Small intestine (tissue), 7 donors: Measurements from ENCODE around the gene GRN. TPM values are rescaled to one million over a fixed set of nuclear protein-coding genes. Genes with fewer than 3 reads are reported as not detected.
"Not testable (repeated sequence)": the region's sequence is repeated elsewhere in the genome, so short reads cannot be mapped to it uniquely, and the experiment has no call there.

Experiments used
- DNase-seq, 2 donors: peaks; one replicate each; pipeline versions ENCODE4 v3.0.0 to v3.0.0-alpha.2; 2013
- FAIRE-seq: peaks from 2 replicates; lab custom pipeline; 2012; peaks lifted over from hg19 to GRCh38; lab: Jason Lieb, UNC
- H3K27ac ChIP-seq, 3 donors: one replicate each; pipeline ENCODE4 v1.5.1; 2013; ENCODE audit warnings: low read length in 2 of 3, mild to moderate bottlenecking in 2 of 3, control low read depth in 1 of 3, inconsistent platforms in 1 of 3, low read depth in 1 of 3, moderate library complexity in 1 of 3
- H3K27me3 ChIP-seq, 3 donors: one replicate each; pipeline ENCODE4 v1.6.1; 2013; ENCODE audit warnings: low read length in 3 of 3, inconsistent platforms in 1 of 3; ENCODE audit not compliant: control insufficient read depth in 3 of 3, insufficient read depth in 3 of 3
- H3K36me3 ChIP-seq, 3 donors: one replicate each; pipeline ENCODE4 v1.6.1; 2013; ENCODE audit warnings: low read length in 3 of 3, inconsistent platforms in 1 of 3, low read depth in 1 of 3, mild to moderate bottlenecking in 1 of 3, moderate library complexity in 1 of 3; ENCODE audit not compliant: control insufficient read depth in 3 of 3, insufficient read depth in 2 of 3
- H3K4me1 ChIP-seq, 3 donors: one replicate each; pipeline ENCODE4 v1.6.1; 2013; ENCODE audit warnings: low read length in 2 of 3, inconsistent platforms in 1 of 3, low read depth in 1 of 3, mild to moderate bottlenecking in 1 of 3, moderate library complexity in 1 of 3; ENCODE audit not compliant: control insufficient read depth in 3 of 3, insufficient read depth in 2 of 3
- H3K4me3 ChIP-seq, 3 donors: one replicate each; pipeline ENCODE4 v1.5.1; 2013; ENCODE audit warnings: low read length in 3 of 3, control low read depth in 1 of 3, inconsistent platforms in 1 of 3, low read depth in 1 of 3, mild to moderate bottlenecking in 1 of 3, moderate library complexity in 1 of 3
- H3K9me3 ChIP-seq, 2 donors: one replicate each; pipeline ENCODE4 v1.6.1; 2013; ENCODE audit warnings: low read depth in 1 of 2, low read length in 1 of 2; ENCODE audit not compliant: control insufficient read depth in 2 of 2, insufficient read depth in 1 of 2
- WGBS, 3 donors: extraction: QIAGEN DNeasy Blood & Tissue Kit; methylation state at CpG; one replicate each; pipeline ENCODE4 v1.1.7; 2013; 5-methylcytosine and 5-hydroxymethylcytosine counted together
- polyA plus RNA-seq, 4 donors: library from polyadenylated mRNA; stranded (reverse) in 3 of 4; unstranded in 1 of 4; fragments of 200-250 nt in 3 of 4; fragments of 120-200 nt in 1 of 4; gene quantifications; one replicate each; pipeline versions ENCODE4 v1.2.1 to v1.2.3, GENCODE V29; 2013
- donor health status: healthy with polysubstance abuse.
- donor health status: control.
- donor health status: control.
- donor health status: Bipolar disorder and iron deficiency.
- donor health status: healthy.

Gene GRN
- polyA plus RNA-seq, 4 donors, result 82.3 to 842 (median 111) TPM

DNA sequence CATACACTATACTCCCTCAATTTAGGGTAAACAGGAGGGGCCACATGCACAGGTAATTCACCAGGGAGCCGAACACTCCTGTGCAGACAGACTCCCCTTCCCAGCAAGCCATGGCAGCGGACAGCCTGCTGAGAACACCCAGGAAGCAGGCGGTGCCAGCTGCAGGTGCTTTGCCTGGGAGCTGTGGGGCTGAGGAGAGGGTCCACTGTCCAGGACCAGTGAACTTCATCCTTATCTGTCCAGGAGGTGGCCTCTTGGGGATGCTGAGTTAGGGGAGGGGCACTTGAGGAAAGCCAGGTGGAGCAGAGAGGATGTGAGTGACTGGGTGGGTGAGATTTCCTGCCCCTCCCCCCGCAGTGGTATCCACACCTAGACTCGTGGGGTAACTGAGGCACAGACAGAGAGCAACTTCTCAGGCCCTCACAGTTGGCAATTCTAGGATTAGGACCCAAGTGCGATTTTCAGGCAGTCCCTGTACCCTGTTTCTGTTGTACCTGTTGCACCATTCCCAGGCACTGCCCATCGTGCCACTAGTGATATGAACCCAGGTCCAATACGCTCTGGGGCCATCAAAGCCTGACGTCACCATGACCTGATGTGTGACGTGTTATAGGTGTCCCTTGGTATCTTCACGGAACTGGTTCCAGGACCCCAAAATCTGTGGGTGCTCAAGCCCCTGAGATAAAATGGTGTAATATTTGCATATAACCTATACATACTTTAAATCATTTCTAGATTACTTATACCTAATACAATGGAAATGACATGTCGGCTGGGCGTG lies 1.2 kb downstream of the GRN start:
- FAIRE-seq, result no peak
- WGBS, 3 donors, result 58 to 66% (median 64%) methylated on average over 13 of the region's 13 CpGs

DNA sequence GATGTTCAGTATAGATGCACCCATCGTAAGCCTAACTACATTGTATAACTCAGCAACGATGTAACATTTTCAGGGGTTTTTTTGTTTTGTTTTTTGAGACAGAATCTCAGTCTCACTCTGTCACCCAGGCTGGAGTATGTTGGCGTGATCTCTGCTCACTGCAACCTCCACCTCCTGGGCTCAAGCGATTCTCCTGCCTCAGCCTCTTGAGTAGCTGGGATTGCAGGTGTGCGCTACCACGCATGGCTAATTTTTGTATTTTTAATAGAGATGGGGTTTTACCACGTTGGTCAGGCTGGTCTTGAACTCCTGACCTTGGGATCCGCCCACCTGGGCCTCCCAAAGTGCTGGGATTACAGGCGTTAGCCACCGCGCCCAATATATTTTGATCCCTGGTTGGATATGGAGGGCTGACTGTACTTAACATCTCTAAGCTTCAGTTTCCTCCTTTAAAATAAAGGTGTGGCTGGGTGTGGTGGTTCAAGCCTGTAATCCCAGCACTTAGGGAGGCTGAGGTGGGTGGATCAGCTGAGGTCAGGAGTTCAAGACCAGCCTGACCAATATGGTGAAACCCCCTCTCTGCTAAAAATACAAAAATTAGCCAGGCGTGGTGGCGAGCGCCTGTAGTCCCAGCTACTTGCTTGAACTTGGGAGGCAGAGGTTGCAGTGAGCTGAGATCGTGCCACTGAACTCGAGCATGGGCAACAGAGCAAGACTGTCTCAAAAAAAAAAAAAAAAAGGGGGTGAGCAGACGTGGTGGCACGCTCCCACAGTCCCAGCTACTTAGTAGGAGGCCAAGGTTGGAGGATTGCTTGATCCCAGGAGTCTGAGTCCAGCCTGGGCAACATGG lies 2.3 kb downstream of the GRN start:
- not testable (repeated sequence) for H3K4me1 ChIP-seq, H3K9me3 ChIP-seq, H3K4me3 ChIP-seq, FAIRE-seq, H3K27ac ChIP-seq, DNase-seq, H3K27me3 ChIP-seq
- WGBS, 3 donors, result 74 to 82% (median 80%) methylated on average over 17 to 18 of the region's 18 CpGs
- peaks cover 0 to 43% (median 2%) of the 10 kb centered on the region in 3 donors for H3K36me3 ChIP-seq

More for the DNA sequence above, 1.2 kb downstream of the GRN start:
- H3K27ac ChIP-seq, result peak overlapping the region in 1 of 3 donors; percentile 89
- H3K9me3 ChIP-seq, result no peaks in the 10 kb centered on the region
- H3K27me3 ChIP-seq, result no peaks in the 10 kb centered on the region
- peak overlapping the region in 2 of 3 donors; percentile 75 to 84 for H3K4me3 ChIP-seq
- no peak for DNase-seq
- peaks cover 0 to 6% (median 4%) of the 10 kb centered on the region in 3 donors for H3K4me1 ChIP-seq
- H3K36me3 ChIP-seq, result peaks cover 0 to 31% (median 0%) of the 10 kb centered on the region in 3 donors

DNA sequence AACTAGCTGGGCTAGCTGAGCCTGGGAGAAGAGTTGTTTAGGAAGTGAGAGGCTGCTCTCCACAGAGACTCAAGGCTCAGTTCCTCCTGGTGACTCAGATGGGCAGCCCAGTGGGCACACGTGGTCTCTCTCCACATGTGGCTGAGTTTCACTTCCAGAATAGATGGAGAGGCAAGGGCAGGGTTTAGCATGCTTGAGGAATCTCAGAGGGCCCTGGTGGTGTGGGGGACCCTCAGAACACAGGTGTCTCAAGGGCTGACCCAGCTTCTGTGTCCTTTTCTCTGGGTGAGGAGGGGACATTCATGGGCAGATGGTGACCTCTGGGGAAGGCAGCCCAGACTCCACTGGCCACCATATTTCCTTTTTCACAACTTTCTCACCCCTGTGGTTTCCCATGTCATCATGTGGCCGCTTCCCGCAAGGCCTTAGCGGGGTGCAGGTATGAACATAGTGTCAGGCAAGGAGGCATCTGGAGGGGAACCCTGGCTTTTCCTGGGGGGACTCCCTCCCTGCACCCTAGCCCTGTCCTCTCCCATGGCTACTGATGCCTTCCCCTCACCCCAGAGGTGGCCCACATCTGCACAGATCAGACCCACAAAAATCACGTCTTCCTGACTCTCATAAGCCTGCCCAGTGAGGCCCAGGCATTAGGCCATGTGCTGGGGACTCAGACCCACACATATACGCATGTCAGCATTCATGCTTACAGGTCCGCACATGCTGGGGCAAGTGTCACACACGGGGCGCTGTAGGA lies 3.3 kb downstream of the GRN start:
- FAIRE-seq (no peak), DNase-seq (no peak)
- 73 to 83% (median 77%) methylated on average over 9 of the region's 9 CpGs for WGBS, 3 donors
- Histone ChIP-seq H3K9me3 (no peaks in the 10 kb centered on the region), H3K4me1 (peaks cover 0 to 4% (median 4%) of the 10 kb centered on the region in 3 donors), H3K27me3 (no peaks in the 10 kb centered on the region), H3K27ac (no peak overlapping the region), H3K4me3 (no peak overlapping the region), H3K36me3 (peaks cover 2 to 52% (median 4%) of the 10 kb centered on the region in 3 donors)

DNA sequence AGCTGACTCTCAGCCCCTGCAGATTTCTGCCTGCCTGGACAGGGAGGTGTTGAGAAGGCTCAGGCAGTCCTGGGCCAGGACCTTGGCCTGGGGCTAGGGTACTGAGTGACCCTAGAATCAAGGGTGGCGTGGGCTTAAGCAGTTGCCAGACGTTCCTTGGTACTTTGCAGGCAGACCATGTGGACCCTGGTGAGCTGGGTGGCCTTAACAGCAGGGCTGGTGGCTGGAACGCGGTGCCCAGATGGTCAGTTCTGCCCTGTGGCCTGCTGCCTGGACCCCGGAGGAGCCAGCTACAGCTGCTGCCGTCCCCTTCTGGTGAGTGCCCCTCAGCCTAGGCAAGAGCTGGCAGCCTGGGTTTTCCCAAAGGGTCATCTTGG lies 3.9 kb downstream of the GRN start:
- FAIRE-seq, result no peak
- no peak overlapping the region for H3K27ac ChIP-seq
- DNase-seq, result no peak
- 84 to 89% (median 85%) methylated on average over 6 of the region's 6 CpGs for WGBS, 3 donors
- peaks cover 0 to 4% (median 4%) of the 10 kb centered on the region in 3 donors for H3K4me1 ChIP-seq
- H3K27me3 ChIP-seq, result no peaks in the 10 kb centered on the region
- peaks cover 2 to 52% (median 4%) of the 10 kb centered on the region in 3 donors for H3K36me3 ChIP-seq
- no peak overlapping the region for H3K4me3 ChIP-seq
- no peaks in the 10 kb centered on the region for H3K9me3 ChIP-seq

DNA sequence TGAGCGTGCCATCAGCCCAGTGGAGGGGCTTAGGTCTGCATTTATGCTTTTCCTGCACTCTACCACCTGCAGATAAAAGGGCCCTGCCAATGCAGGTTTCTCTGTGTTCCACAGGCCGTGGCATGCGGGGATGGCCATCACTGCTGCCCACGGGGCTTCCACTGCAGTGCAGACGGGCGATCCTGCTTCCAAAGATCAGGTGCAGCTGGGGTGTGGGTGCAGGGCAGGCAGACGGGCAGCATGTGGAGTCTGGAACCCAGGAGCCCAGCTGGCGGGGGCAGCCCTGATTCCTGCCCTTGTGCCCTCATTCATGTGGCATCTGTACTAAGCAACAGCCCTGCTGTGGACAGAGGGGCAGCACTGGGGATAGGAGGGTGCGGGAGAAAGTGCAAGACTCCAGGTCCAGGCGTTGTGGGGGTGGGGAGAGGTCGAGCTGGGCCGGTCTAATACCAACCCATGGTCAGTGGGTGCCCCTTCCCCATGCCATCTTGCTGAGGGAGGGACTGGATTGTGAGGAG lies 4.5 kb downstream of the GRN start:
- WGBS, 3 donors, result 84 to 89% (median 87%) methylated on average over 12 of the region's 12 CpGs
- peaks cover 2 to 52% (median 4%) of the 10 kb centered on the region in 3 donors for H3K36me3 ChIP-seq
- FAIRE-seq (no peak), DNase-seq (no peak)
- no peaks in the 10 kb centered on the region for H3K9me3 ChIP-seq
- H3K27ac ChIP-seq, result no peak overlapping the region
- no peaks in the 10 kb centered on the region for H3K27me3 ChIP-seq
- no peaks in the 10 kb centered on the region for H3K4me1 ChIP-seq
- no peak overlapping the region for H3K4me3 ChIP-seq

DNA sequence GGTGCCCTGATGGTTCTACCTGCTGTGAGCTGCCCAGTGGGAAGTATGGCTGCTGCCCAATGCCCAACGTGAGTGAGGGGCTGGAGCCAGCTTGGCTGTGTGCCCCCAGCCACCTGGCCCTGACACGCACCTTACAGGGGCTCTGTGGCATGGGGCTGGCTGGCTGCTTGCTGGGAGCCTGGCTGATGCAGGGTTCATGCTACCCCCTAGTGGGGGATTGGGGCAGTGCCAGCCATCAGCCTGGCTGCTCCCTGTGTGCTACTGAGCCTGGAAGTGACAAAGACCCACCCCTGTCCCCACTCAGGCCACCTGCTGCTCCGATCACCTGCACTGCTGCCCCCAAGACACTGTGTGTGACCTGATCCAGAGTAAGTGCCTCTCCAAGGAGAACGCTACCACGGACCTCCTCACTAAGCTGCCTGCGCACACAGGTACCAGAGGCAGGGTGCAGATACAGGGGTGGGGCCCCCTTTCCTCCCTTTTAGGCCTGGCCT lies 5.7 kb downstream of the GRN start:
- Histone ChIP-seq H3K36me3 (peaks cover 2 to 60% (median 4%) of the 10 kb centered on the region in 3 donors), H3K27ac (no peak overlapping the region), H3K27me3 (peaks cover 0 to 5% (median 0%) of the 10 kb centered on the region in 3 donors), H3K9me3 (no peaks in the 10 kb centered on the region), H3K4me1 (no peaks in the 10 kb centered on the region), H3K4me3 (no peak overlapping the region)
- DNase-seq (peak; percentile 57 to 80), FAIRE-seq (no peak)
- 59 to 69% (median 66%) methylated on average over 6 of the region's 6 CpGs for WGBS, 3 donors

DNA sequence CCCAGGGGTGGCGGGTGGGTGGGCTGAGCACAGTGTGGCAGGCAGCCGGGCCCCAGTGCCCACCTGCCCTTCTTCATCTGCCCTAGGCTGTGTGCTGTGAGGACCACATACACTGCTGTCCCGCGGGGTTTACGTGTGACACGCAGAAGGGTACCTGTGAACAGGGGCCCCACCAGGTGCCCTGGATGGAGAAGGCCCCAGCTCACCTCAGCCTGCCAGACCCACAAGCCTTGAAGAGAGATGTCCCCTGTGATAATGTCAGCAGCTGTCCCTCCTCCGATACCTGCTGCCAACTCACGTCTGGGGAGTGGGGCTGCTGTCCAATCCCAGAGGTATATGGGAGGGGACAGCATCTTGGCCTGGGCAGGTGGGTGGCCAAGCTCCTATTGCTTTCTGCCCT lies 6.4 kb downstream of the GRN start:
- no peak for DNase-seq
- 88 to 90% (median 90%) methylated on average over 8 of the region's 8 CpGs for WGBS, 3 donors
- Histone ChIP-seq H3K4me3 (no peak overlapping the region), H3K27ac (no peak overlapping the region), H3K4me1 (no peaks in the 10 kb centered on the region), H3K27me3 (peaks cover 0 to 5% (median 0%) of the 10 kb centered on the region in 3 donors), H3K36me3 (peaks cover 2 to 64% (median 4%) of the 10 kb centered on the region in 3 donors), H3K9me3 (no peaks in the 10 kb centered on the region)
- no peak for FAIRE-seq
